GM19455 (cell line): Measurements from ENCODE around the gene NDUFAF7.
"Not testable (repeated sequence)": the region's sequence is repeated elsewhere in the genome, so short reads cannot be mapped to it uniquely, and the experiment has no call there.

Experiments used
- ATAC-seq: cut with Tn5 transposase; IDR thresholded peaks from one replicate; pipeline ENCODE4 v1.9.1; 2021; ENCODE audit not compliant: unreplicated experiment

The NDUFAF7 gene

GRCh38 chr2:37281916-37282315, 50.5 kb downstream of the NDUFAF7 start:
- no peak for ATAC-seq

GRCh38 chr2:37282746-37283145, 51.3 kb downstream of the NDUFAF7 start:
- no peak for ATAC-seq

- no peak for ATAC-seq
Observed at GRCh38 chr2:37283207-37283606, 51.7 kb downstream of the NDUFAF7 start.

GRCh38 chr2:37284381-37284780, 52.9 kb downstream of the NDUFAF7 start:
- ATAC-seq = no peak

GRCh38 chr2:37287966-37288365, 56.5 kb downstream of the NDUFAF7 start:
- no peak for ATAC-seq

- ATAC-seq = no peak
Observed at GRCh38 chr2:37291680-37292079, 60.2 kb downstream of the NDUFAF7 start.

- ATAC-seq = not testable (repeated sequence)
Observed at GRCh38 chr2:37294858-37295257, 63.4 kb downstream of the NDUFAF7 start.

- no peak for ATAC-seq
Observed at GRCh38 chr2:37295469-37296073, 64.1 kb downstream of the NDUFAF7 start.

- no peak for ATAC-seq
Observed at GRCh38 chr2:37297632-37298031, 66.2 kb downstream of the NDUFAF7 start.
